Measurements from ENCODE around the gene MC2R.

Gene MC2R

DNA sequence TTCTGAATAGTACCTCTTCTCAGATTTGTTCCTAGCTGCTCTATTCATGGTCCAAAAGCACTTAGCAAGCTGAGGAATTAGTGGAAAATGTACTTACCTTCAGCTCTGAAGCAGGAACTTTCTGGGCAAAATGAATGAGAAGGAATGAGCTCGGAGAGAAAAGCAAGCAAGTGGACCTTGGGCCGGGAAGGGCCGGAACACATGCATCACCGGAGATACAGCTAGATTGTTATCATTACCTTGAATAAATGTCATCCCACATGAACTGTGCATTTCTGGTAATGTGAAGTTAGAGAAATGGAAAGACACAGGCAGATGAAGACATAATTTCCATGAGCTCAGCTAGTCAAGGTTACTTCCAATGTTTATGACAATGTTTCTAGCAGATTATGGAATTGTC is at the start of gene MC2R:
MC2R (minus strand) TSS at position 146 of the 400 bp plus-strand sequence. CDS start 30,018 bp downstream, outside the sequence.
- Mint-ChIP-seq H3K27me3 (peaks cover 7% of the 10 kb centered on the region), H3K27ac (no peak within 1 kb of the TSS), H3K36me3 (no peaks in the 10 kb centered on the region), H3K4me1 (no peaks in the 10 kb centered on the region), H3K4me3 (no peak within 1 kb of the TSS), H3K9me3 (no peaks in the 10 kb centered on the region)
- ATAC-seq (ENCODE audit: low read depth) (no peak), DNase-seq (ENCODE audit: low spot score in 2 of 2) (no peak)

- Mint-ChIP-seq H3K4me3 (no peak overlapping the region), H3K4me1 (no peaks in the 10 kb centered on the region), H3K27ac (no peak overlapping the region), H3K27me3 (peaks cover 3% of the 10 kb centered on the region), H3K9me3 (peaks cover 8% of the 10 kb centered on the region), H3K36me3 (peaks cover 2% of the 10 kb centered on the region)
- DNase-seq (ENCODE audit: low spot score in 2 of 2) (no peak), ATAC-seq (ENCODE audit: low read depth) (no peak)
Measured at GRCh38 chr18:13945811-13946210, 30.5 kb upstream of the MC2R start.

DNA sequence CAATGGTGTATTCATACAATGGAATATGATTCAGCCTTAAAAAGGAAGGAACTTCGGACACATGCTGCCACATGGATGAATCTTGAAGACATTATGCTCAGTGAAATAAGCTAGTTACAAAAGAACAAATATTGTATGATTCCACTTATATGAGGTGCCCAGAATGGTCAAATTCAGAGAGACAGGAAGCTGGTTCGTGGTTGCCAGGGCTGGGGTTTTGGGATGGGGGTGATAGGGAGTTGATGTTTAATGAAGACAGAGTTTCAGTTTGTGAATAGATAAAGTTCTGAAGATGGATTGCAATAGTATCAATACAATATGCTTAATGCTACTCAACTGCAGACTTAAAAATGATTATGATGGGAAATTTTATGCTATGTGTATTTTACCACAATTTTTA is 28.0 kb upstream of the MC2R start:
- Mint-ChIP-seq H3K36me3 (peaks cover 2% of the 10 kb centered on the region), H3K27me3 (peaks cover 3% of the 10 kb centered on the region), H3K9me3 (peaks cover 8% of the 10 kb centered on the region), H3K4me1 (peaks cover 8% of the 10 kb centered on the region), H3K4me3 (no peak overlapping the region), H3K27ac (no peak overlapping the region)
- no peak for DNase-seq (ENCODE audit: low spot score in 2 of 2)
- no peak for ATAC-seq (ENCODE audit: low read depth)

- H3K36me3 Mint-ChIP-seq: no peaks in the 10 kb centered on the region
- H3K27ac Mint-ChIP-seq: no peak overlapping the region
- H3K4me3 Mint-ChIP-seq: no peak overlapping the region
- DNase-seq (ENCODE audit: low spot score in 2 of 2): no peak
- H3K27me3 Mint-ChIP-seq: no peaks in the 10 kb centered on the region
- no peak for ATAC-seq (ENCODE audit: low read depth)
- H3K4me1 Mint-ChIP-seq: peaks cover 8% of the 10 kb centered on the region
- peaks cover 2% of the 10 kb centered on the region for H3K9me3 Mint-ChIP-seq
Measured at GRCh38 chr18:13940326-13940725, 25.0 kb upstream of the MC2R start.

- ATAC-seq (ENCODE audit: low read depth): no peak
- H3K27ac Mint-ChIP-seq: no peak overlapping the region
Measured at GRCh38 chr18:13934676-13935075, 19.3 kb upstream of the MC2R start.

GRCh38 chr18:13934058-13934457 is 18.7 kb upstream of the MC2R start:
- Mint-ChIP-seq H3K36me3 (no peaks in the 10 kb centered on the region), H3K4me3 (no peak overlapping the region), H3K27ac (no peak overlapping the region), H3K4me1 (peaks cover 7% of the 10 kb centered on the region), H3K9me3 (no peaks in the 10 kb centered on the region), H3K27me3 (no peaks in the 10 kb centered on the region)
- DNase-seq (ENCODE audit: low spot score in 2 of 2) (no peak), ATAC-seq (ENCODE audit: low read depth) (no peak)

More at GRCh38 chr18:13934676-13935075, 19.3 kb upstream of the MC2R start:
- peaks cover 8% of the 10 kb centered on the region for H3K4me1 Mint-ChIP-seq
- DNase-seq (ENCODE audit: low spot score in 2 of 2): no peak
- H3K27me3 Mint-ChIP-seq: no peaks in the 10 kb centered on the region
- no peaks in the 10 kb centered on the region for H3K36me3 Mint-ChIP-seq
- H3K9me3 Mint-ChIP-seq: no peaks in the 10 kb centered on the region
- H3K4me3 Mint-ChIP-seq: no peak overlapping the region

GRCh38 chr18:13932285-13933025 is 17.1 kb upstream of the MC2R start:
- Mint-ChIP-seq H3K27ac (no peak overlapping the region), H3K4me1 (no peaks in the 10 kb centered on the region), H3K27me3 (no peaks in the 10 kb centered on the region), H3K36me3 (no peaks in the 10 kb centered on the region), H3K4me3 (no peak overlapping the region), H3K9me3 (peaks cover 2% of the 10 kb centered on the region)
- DNase-seq (ENCODE audit: low spot score in 2 of 2) (no peak), ATAC-seq (ENCODE audit: low read depth) (no peak)

DNA sequence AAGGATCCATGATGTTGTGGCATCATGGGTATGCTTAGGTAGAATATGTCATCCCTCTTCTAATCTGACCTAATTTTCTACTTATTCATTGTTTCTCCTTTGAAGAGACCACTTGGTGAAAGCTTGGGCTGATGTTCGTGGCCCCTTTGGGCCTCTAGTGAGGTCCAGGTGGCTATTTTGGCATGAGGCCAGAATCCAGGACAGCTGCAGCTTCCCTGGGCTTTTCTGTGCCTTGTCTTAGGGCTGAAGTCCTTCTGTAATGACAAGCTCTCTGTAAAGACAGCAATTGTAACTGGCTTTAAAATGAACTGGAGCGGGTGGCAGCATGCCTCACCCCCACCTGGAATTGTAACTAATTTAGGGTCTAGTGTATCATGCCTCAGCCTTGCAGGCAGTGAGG is 15.6 kb upstream of the MC2R start:
- Mint-ChIP-seq H3K9me3 (peaks cover 4% of the 10 kb centered on the region), H3K4me1 (no peaks in the 10 kb centered on the region), H3K27ac (no peak overlapping the region), H3K4me3 (no peak overlapping the region), H3K27me3 (no peaks in the 10 kb centered on the region), H3K36me3 (no peaks in the 10 kb centered on the region)
- no peak for ATAC-seq (ENCODE audit: low read depth)
- DNase-seq (ENCODE audit: low spot score in 2 of 2): no peak

- H3K27ac Mint-ChIP-seq: no peak overlapping the region
- peaks cover 7% of the 10 kb centered on the region for H3K27me3 Mint-ChIP-seq
- DNase-seq (ENCODE audit: low spot score in 2 of 2): no peak
- H3K4me3 Mint-ChIP-seq: no peak overlapping the region
- ATAC-seq (ENCODE audit: low read depth): no peak
- H3K9me3 Mint-ChIP-seq: peaks cover 4% of the 10 kb centered on the region
- no peaks in the 10 kb centered on the region for H3K36me3 Mint-ChIP-seq
- H3K4me1 Mint-ChIP-seq: peaks cover 5% of the 10 kb centered on the region
Measured at GRCh38 chr18:13923221-13923620, 7.9 kb upstream of the MC2R start.

DNA sequence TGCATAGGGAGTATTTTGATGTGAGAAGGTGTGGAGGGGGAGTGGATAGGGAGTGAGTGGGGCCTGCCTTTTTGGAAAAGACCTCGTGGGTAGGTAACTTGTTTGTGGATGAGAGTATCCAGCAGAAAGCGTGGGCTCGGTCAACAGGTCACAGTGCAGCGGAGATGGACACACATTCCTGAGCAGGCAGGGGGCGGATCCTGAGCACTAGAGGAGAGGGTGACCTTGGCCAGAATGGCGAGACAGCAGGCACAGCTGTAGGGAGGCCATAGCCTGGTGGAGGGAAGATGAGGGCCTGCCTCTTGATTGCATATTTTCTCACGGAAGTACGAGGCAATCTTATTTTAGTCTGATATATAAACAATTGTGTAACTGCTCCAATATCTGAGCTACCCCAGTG is 3.6 kb upstream of the MC2R start:
- Mint-ChIP-seq H3K36me3 (no peaks in the 10 kb centered on the region), H3K27ac (no peak overlapping the region), H3K9me3 (no peaks in the 10 kb centered on the region), H3K4me1 (no peaks in the 10 kb centered on the region), H3K4me3 (no peak overlapping the region), H3K27me3 (peaks cover 9% of the 10 kb centered on the region)
- DNase-seq (ENCODE audit: low spot score in 2 of 2) (no peak), ATAC-seq (ENCODE audit: low read depth) (no peak)

- no peak for DNase-seq (ENCODE audit: low spot score in 2 of 2)
Measured at GRCh38 chr18:13917401-13917800, 2.1 kb upstream of the MC2R start.

GRCh38 chr18:13916559-13916958 is 1.2 kb upstream of the MC2R start:
- H3K4me1 Mint-ChIP-seq: no peaks in the 10 kb centered on the region
- no peak for ATAC-seq (ENCODE audit: low read depth)
- H3K9me3 Mint-ChIP-seq: no peaks in the 10 kb centered on the region
- no peak overlapping the region for H3K27ac Mint-ChIP-seq
- no peaks in the 10 kb centered on the region for H3K36me3 Mint-ChIP-seq
- no peak overlapping the region for H3K4me3 Mint-ChIP-seq
- no peak for DNase-seq (ENCODE audit: low spot score in 2 of 2)
- peaks cover 9% of the 10 kb centered on the region for H3K27me3 Mint-ChIP-seq

More at GRCh38 chr18:13917401-13917800, 2.1 kb upstream of the MC2R start:
- Mint-ChIP-seq H3K4me3 (no peak overlapping the region), H3K27ac (no peak overlapping the region), H3K9me3 (no peaks in the 10 kb centered on the region), H3K4me1 (no peaks in the 10 kb centered on the region), H3K36me3 (no peaks in the 10 kb centered on the region), H3K27me3 (peaks cover 9% of the 10 kb centered on the region)
- ATAC-seq (ENCODE audit: low read depth): no peak

DNA sequence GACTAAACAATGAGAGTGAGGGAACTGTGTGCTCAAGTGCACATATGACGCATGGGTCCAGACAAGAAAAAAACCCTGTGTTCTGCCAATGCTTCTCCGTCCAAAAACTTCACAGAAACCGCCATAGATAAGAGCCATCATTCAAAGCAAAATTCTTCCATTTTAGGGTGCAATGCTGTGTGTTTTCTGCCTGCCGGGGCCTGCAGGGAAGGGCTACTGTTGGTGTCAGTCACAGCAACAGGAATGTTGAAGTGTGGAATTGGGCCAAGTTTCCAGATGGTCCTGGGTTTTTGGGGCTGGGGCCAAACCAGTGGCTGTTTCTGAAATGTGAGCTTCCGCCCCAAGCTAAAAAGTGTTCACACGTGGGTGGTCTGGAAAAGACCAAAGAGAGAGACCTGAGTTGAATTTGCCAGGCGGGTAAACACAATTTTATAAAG is 677 bp upstream of the MC2R start:
- Mint-ChIP-seq H3K9me3 (no peaks in the 10 kb centered on the region), H3K27me3 (peaks cover 9% of the 10 kb centered on the region), H3K36me3 (no peaks in the 10 kb centered on the region), H3K27ac (no peak overlapping the region), H3K4me3 (no peak overlapping the region), H3K4me1 (no peaks in the 10 kb centered on the region)
- DNase-seq (ENCODE audit: low spot score in 2 of 2) (no peak), ATAC-seq (ENCODE audit: low read depth) (no peak)

DNA sequence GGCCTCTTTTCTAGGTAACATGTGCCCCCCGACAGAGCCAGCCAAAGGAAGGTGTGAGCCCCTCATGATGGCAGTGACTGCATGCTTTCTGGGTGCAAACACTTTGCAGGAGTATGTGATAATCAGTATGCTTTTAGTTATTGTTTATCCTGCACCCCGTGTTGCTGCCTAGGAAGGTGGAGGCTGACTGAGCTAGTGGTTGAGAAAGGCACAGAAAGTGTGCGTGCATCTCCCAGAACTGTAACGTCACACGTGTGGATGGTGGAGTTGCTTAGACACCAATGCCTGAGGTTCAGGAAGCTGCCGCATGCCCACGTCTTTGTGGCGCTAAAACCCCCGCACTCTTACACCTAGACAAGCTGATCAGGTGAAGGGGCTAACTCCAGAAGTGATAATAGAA is 580 bp downstream of the MC2R start:
- Mint-ChIP-seq H3K27me3 (peaks cover 5% of the 10 kb centered on the region), H3K27ac (no peak overlapping the region), H3K4me3 (no peak overlapping the region), H3K36me3 (no peaks in the 10 kb centered on the region), H3K4me1 (no peaks in the 10 kb centered on the region), H3K9me3 (no peaks in the 10 kb centered on the region)
- ATAC-seq (ENCODE audit: low read depth) (no peak), DNase-seq (ENCODE audit: low spot score in 2 of 2) (no peak)

GRCh38 chr18:13914170-13914569 is 1.2 kb downstream of the MC2R start:
- H3K27me3 Mint-ChIP-seq: peaks cover 5% of the 10 kb centered on the region
- H3K4me3 Mint-ChIP-seq: no peak overlapping the region
- ATAC-seq (ENCODE audit: low read depth) (no peak), DNase-seq (ENCODE audit: low spot score in 2 of 2) (no peak)
- no peaks in the 10 kb centered on the region for H3K4me1 Mint-ChIP-seq
- no peaks in the 10 kb centered on the region for H3K36me3 Mint-ChIP-seq
- H3K27ac Mint-ChIP-seq: no peak overlapping the region
- H3K9me3 Mint-ChIP-seq: no peaks in the 10 kb centered on the region
